HG03103 (cell line): ENCODE data around the gene CCDC136.
A peak's percentile ranks its signal among the peaks of the same experiment; 100 is the strongest.

Experiments
- ATAC-seq: cut with Tn5 transposase; IDR thresholded peaks from one replicate; pipeline ENCODE4 v1.9.1; 2021; ENCODE audit warnings: low read depth; ENCODE audit not compliant: unreplicated experiment

CCDC136 gene

GRCh38 chr7:128858380-128859231 is 66.8 kb downstream of the CCDC136 start:
- ATAC-seq, result no peak

DNA sequence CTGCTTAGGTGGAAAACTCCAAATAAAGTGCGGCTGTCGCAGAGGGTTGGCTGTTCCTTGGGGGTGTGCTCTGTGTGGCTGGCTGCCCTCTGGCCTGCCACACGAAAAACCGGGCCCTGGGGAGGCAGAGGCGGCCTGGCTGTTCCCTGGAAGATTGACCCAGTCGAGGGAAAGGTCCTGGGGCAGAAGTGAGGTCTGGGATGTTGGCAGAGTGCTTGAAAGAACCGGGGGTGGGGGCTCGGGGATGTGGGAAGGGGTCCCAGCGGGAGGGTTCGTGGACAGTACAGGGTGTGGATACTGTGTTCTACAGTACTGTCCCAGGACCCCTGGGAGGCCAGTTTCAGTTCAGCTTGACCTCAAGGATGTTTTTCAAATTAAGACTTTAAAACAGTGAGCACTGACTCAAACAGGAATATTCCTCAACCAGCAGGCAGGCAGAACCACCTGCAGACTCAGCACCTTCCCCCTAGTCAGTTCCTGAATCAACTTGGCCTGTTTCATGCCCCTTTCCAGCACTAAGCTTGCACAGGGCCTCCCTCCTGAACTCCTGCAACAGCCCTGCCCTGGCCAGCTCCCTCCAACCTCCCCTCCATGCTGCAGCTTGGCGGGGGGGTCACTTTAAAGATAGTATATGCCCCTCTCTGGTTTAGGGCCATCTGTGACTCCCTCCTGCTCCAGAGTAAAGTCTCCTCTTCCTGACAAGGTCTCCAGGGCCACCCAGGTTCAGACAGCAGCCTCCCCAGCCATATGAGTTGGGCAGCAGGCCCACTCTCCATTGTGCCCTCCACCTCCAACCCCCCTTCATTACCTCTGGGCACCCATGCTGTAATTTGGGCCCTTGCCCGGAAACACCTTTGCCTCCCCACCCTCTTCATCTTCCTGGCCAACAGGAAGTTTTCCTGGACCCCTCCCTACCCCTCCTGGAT is 67.7 kb downstream of the CCDC136 start:
- no peak for ATAC-seq

DNA sequence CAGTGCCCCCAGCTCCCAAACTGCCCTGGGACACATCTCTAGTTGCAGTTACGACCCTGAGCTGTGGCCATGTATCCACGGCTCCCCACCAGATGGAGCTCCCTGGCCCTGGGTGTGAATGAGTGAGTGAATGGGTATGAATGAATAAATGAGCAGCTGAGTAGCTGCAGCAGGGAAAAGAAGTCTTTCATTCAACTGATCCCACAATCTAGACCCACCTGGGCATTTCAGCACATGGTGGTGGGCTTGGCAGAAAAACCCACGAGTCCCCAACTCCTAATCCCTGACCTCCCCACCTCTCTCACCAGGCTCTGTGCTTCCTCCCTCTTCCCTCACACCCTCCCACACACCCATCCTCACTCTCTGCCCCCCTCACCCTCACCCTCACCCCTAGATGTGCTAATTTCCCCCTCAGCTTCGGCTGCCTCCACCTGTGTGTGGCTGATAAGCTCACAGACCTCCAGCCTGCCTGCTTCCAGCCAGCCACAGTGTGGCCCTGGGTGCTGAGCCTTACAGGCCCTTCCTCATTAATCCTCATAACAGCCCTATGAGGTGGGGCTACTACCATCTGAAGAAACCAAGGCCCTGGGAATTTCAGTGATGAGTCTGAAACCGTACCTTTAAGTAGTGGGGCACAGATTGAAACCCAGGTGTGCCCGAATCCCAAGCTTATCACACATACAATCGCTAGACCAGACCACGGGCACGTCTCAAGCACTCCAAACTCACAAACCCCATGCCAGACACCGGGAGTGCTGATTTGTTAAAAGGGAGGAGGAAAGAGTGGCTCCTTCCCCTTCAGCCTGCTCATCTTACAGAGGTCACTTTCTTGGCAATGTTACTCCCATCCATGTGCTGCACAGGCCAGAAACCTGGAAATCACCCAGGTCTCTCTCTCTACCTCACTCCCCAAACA is 68.6 kb downstream of the CCDC136 start:
- ATAC-seq, result no peak

DNA sequence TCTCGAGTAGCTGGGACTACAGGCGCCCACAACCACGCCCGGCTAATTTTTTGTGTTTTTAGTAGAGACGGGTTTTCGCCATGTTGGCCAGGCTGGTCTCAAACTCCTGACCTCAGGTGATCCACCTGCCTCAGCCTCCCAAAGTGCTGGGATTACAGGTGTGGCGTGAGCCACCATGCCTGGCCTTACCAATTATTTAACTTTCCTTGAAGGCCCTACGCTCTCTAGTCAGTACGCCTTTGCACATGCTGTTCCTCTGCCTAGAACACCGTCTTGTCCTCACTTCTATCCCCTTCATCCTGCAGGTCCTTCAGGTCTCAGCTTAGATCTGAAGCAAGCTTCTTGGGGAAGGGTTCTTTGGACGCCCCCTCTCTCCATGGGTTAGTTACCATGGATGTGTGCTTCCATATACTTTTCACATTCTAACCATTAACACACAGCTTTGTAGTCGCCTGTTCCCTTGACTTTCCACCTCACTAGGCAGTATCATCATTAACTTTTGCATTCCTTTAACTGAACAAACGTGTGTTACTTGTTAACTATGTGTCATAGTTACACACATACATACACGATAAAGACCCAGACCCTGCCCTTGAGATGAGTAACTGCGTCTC is 70.3 kb downstream of the CCDC136 start:
- ATAC-seq, result no peak

DNA sequence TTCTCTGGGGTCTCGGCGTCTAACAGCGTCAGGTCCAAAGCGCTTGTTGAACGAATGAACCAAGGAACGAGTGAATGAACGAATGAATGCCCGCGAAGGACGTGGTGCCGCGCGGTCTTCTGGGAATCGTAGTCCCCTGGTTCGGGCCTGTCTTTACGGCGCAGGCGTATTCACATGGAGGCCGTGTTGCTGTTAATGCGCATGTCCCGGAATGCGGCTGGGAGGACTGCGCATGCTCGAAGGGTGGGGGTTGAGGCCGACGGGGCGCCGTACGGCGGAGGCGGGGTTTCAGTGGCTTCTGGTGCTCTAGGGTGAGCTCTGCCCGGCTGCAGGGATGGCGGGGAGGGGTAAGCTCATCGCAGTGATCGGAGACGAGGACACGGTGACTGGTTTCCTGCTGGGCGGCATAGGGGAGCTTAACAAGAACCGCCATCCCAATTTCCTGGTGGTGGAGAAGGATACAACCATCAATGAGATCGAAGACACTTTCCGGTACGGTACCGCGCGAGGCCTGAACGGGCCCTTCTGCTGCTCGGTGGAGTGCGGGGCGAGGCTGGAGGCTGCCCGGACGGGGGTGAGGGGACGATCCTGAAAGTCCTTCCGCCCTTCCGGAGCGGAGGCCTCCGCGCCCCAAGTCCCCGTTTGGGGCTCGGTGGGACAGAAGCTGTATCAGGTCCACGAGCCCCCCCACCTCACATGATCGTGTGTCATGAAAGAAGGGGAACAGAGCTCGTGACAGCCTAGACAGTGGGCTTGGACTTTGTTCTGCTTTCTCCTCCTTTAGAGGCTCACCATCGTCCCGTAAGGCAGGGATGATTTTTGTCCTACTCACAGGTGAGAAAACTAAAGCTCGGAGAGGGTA is 71.0 kb downstream of the CCDC136 start, which contains the start of gene ATP6V1F:
Gene ATP6V1F (plus strand): TSS at position 286 of the 862 bp plus-strand sequence. CDS start 49 bp downstream, at position 335.
- peak; percentile 81 for ATAC-seq

DNA sequence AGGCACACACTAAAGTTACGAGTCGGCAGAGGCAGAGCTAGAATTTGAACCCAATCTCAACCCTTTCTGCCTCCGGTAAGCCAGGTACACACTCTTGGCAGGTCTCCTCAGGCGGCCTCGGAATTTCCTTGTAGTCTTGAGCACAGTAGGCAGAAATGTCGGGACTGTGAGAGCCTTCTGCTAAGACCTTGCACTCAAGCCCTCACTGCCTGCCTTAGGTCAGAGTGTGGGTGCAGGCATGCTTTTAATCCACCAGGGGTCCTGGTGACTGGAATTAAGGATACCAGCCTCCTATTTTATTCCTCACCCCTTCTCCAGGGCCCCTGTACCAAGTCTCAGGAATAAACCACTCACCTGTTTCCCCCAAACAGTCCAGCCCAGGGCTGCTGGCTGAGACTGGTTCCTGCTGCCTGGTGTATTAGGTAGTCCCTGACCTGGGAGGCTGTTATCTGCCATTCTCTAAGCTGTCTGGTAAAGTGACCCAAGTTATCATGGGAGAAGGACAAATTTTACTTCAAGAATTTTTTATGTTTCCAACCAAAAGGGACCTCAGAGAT is 71.7 kb downstream of the CCDC136 start:
- no peak for ATAC-seq

GRCh38 chr7:128865303-128865702 is 73.5 kb downstream of the CCDC136 start:
- no peak for ATAC-seq

DNA sequence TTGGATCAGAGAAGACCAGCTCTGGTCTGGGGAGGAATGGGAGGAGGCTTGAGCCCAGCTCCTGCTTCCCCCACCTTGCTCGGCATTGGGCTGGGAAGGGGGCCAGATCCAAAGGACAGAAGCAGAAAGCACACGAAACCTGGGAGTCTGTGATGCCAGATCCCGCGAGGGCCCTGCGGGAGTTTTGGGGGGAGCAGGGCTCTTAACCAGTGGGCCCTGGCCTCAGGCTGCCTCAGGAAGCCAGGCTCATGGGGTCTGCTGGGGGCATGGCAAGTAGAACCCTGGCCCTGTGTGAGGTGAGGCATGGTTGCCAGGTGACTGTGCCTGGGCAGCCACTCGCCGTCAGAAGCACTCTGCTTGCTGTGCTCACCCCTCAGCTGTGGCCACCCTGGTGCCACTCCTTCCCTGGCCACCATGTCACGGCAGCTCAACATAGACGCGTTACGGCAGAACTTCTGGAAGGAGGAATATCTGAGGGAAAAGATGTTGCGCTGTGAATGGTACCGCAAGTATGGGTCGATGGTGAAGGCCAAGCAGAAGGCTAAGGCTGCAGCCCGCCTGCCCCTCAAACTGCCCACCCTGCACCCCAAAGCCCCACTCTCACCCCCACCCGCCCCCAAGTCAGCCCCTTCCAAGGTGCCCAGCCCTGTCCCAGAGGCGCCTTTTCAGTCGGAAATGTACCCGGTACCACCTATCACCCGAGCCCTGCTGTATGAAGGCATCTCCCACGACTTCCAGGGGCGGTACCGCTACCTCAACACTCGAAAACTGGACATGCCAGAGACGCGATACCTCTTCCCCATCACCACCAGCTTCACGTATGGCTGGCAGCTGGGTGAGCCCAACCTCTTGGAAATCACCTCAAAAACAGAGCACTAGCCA is 74.5 kb downstream of the CCDC136 start:
- no peak for ATAC-seq

GRCh38 chr7:128867241-128867640 is 75.5 kb downstream of the CCDC136 start:
- ATAC-seq, result no peak

DNA sequence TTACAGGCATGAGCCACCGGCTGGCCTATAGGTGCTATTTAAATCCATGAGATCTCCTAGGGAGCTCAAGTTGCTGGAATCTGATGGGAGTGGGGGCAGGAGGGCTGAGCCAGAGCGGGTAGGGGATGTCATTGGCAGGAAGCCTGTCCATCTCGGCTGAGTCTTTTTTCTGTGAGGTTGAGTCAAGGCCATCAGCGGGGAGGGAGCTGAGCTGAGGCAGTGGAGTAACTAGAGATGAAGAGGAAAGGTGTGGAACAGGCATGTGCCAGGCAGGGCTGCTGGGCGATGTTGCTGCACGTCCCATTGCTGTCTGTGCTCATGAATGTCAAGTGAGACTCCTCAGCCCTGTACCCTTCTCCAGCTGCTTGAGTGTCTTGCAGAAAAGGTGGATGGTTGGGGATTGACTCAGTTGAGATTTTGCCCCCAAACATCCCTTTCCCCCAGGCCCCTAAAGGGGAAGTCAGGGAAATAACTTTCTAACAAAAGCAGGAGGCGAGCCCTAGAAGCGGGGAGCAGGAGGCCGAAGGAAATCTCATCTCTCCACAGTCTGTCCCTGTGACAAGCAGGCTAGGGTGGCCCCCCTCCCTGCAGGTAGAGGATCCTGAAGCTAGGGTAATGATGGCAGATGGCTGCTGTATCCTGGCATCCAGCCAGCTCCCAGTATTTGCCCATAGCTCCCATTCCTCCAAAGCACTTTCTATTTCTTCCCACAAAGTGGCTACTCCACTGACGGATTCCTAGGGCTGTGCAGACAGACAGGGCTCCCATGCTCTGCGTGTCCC is 76.3 kb downstream of the CCDC136 start:
- no peak for ATAC-seq

DNA sequence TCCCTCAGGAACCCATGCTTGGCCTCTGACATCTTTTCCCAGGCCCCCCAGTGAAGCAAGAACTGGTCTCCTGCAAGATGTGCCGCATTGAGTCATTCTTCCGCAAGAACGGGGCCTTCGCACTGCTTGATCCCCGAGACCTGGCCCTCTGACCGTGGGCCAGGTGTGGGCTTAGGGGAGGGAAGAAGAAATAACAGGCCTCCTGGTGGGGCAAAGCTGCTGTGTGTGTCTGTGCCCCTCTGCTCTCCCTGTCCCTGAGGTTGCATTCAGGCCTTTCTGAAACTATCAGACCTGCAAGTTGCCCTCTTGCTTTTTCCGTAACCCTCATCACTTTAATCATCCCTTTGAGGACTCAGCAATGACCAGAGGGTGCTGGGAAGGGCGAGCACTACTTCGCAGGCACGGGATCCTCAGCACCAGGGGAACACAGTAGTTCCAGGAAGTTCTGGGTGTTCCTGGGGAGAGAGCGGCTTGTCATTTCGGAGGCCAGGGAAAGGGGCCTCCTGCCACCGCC is 76.9 kb downstream of the CCDC136 start:
- ATAC-seq, result no peak

- ATAC-seq, result peak; percentile 57
Measured at GRCh38 chr7:128869138-128869943, 77.6 kb downstream of the CCDC136 start.

- peak; percentile 12 for ATAC-seq
Measured at GRCh38 chr7:128869944-128870285, 78.1 kb downstream of the CCDC136 start.

GRCh38 chr7:128871050-128871449 is 79.3 kb downstream of the CCDC136 start:
- no peak for ATAC-seq
